ENCODE measurements around the gene MAGI1. TPM values are rescaled to one million over a fixed set of nuclear protein-coding genes. Genes with fewer than 3 reads are reported as not detected.

The MAGI1 gene
- total and polyA plus RNA-seq, 12 donors: 5.7 to 58.2 (median 37.7) TPM

GRCh38 chr3:65497236-65497635 lies 541.5 kb downstream of the MAGI1 start:
- H3K4me1 ChIP-seq: peaks cover 0 to 20% (median 0%) of the 10 kb centered on the region in 9 donors
- H3K36me3 ChIP-seq: peaks cover 0 to 9% (median 0%) of the 10 kb centered on the region in 9 donors
- WGBS, 2 donors: 61 to 67% methylated on average over 2 of the region's 2 CpGs
- no peaks in the 10 kb centered on the region for H3K27me3 ChIP-seq
- intact Hi-C loops (cut with DNase I): no loop called here
- no peak for ATAC-seq
- no peak for TF ChIP-seq CTCF (IDR thresholded peaks at IDR 0.05)
- H3K4me3 ChIP-seq: no peak overlapping the region
- no peak overlapping the region for H3K27ac ChIP-seq
- H3K9me3 ChIP-seq: no peaks in the 10 kb centered on the region
- DNase-seq: no peak

GRCh38 chr3:65493938-65494337 lies 544.8 kb downstream of the MAGI1 start:
- H3K4me3 ChIP-seq: no peak overlapping the region
- no peak for ATAC-seq
- H3K27ac ChIP-seq: no peak overlapping the region
- DNase-seq: no peak
- 87 to 89% methylated on average over 7 of the region's 7 CpGs for WGBS, 2 donors
- TF ChIP-seq CTCF (IDR thresholded peaks at IDR 0.05): no peak
- H3K27me3 ChIP-seq: no peaks in the 10 kb centered on the region
- peaks cover 0 to 20% (median 0%) of the 10 kb centered on the region in 9 donors for H3K4me1 ChIP-seq
- intact Hi-C loops (cut with DNase I): no loop called here
- no peaks in the 10 kb centered on the region for H3K9me3 ChIP-seq
- peaks cover 0 to 14% (median 0%) of the 10 kb centered on the region in 9 donors for H3K36me3 ChIP-seq

- intact Hi-C loops (cut with DNase I): no loop called here
- H3K27me3 ChIP-seq: no peaks in the 10 kb centered on the region
- H3K36me3 ChIP-seq: peaks cover 0 to 14% (median 0%) of the 10 kb centered on the region in 9 donors
- 89 to 90% methylated on average over 8 of the region's 8 CpGs for WGBS, 2 donors
- TF ChIP-seq CTCF (IDR thresholded peaks at IDR 0.05): no peak
- H3K27ac ChIP-seq: no peak overlapping the region
- H3K9me3 ChIP-seq: no peaks in the 10 kb centered on the region
- no peak overlapping the region for H3K4me3 ChIP-seq
- DNase-seq: no peak
- peaks cover 0 to 20% (median 0%) of the 10 kb centered on the region in 9 donors for H3K4me1 ChIP-seq
- no peak for ATAC-seq
These were observed 545.3 kb downstream of the MAGI1 start for GRCh38 chr3:65493371-65493882.

- no peak overlapping the region for H3K4me3 ChIP-seq
- peaks cover 0 to 14% (median 0%) of the 10 kb centered on the region in 9 donors for H3K36me3 ChIP-seq
- DNase-seq (no peak), ATAC-seq (no peak)
- no peaks in the 10 kb centered on the region for H3K9me3 ChIP-seq
- no peak for TF ChIP-seq CTCF (IDR thresholded peaks at IDR 0.05)
- 94 to 99% methylated on average over 2 of the region's 2 CpGs for WGBS, 2 donors
- intact Hi-C loops (cut with DNase I): no loop called here
- H3K27ac ChIP-seq: no peak overlapping the region
- H3K27me3 ChIP-seq: no peaks in the 10 kb centered on the region
- peaks cover 0 to 21% (median 6%) of the 10 kb centered on the region in 9 donors for H3K4me1 ChIP-seq
These were observed 546.5 kb downstream of the MAGI1 start for GRCh38 chr3:65492249-65492648.
